Gastroesophageal sphincter (tissue), 3 donors: ENCODE data around the gene HACD3.

Source experiments
- CTCF ChIP-seq, 4 experiments: fragments of 200-600 bp in 2 of 4; fragments of 450-650 bp in 2 of 4; sonication (generic) in 1 of 4; IDR thresholded peaks; one replicate each; pipeline ENCODE4 v1.5.1; 2017 to 2019; ENCODE audit warnings: antibody characterized with exemption in 4 of 4, mild to moderate bottlenecking in 2 of 4, moderate library complexity in 2 of 4
- POLR2A ChIP-seq, 2 donors: fragments of 450-650 bp; IDR thresholded peaks; one replicate each; pipeline ENCODE4 v1.6.1; 2017; ENCODE audit warnings: antibody characterized with exemption in 2 of 2, mild to moderate bottlenecking in 2 of 2, moderate library complexity in 1 of 2
- POLR2AphosphoS5 ChIP-seq: sonication (generic); formaldehyde crosslinking; IDR thresholded peaks from one replicate; pipeline ENCODE4 v1.6.1; 2017; ENCODE audit warnings: antibody characterized with exemption

- TF ChIP-seq CTCF (IDR thresholded peaks at IDR 0.05) (peak in 1 of 4 experiments; percentile 3), POLR2A (IDR thresholded peaks at IDR 0.05) (no peak), POLR2AphosphoS5 (no peak)
These were observed 12.4 kb upstream of the HACD3 start for GRCh38 chr15:65517866-65518207.
